ENCODE data around the gene CDHR1.

DNA sequence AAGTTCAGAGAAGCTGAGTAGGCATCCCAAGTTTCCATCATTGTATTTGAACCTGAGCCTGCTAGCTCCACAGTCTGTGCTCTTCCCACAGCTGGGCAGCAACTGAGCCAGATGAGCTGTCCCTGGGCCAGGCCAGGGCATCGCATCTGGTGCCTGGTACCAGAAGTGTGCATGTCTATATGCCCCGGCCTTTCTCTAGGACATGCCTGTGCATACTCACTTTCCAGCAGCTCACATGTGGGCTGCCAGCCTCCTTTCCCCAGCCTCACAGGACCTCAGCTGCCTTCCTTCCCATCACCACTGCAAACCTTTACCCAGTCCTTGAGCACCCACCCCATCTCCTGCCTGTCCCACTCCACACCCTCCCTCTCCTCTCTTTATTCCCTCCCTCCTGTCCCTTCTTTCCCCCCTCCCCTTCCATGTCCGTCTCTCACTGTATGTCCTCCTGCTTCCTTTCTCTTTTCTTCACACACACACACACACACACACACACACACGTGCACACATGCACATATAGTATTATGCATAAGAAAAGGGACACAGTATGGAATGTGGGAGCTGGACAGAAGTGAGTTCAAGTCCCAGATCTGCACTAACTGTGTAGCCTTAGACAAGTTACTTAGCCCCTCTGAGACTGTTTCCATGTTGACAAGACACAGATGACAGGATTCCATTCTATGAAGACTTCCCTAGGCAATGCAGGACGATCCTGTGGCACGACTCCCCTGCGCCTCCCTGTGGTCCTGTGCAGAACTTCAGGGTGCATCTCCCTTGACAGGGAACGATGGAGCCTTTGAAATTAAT lies 10.9 kb downstream of the CDHR1 start:
- TF ChIP-seq POLR2A (IDR thresholded peaks at IDR 0.05; ENCODE audit: low read depth, low read length): no peak
- TF ChIP-seq TAF1 (IDR thresholded peaks at IDR 0.05; ENCODE audit: low read depth, low read length): no peak
- no peak for TF ChIP-seq POLR2AphosphoS5 (IDR thresholded peaks at IDR 0.05; ENCODE audit: low read depth, low read length)
- TF ChIP-seq PAX5 (IDR thresholded peaks at IDR 0.05; ENCODE audit: insufficient read depth, low read length, severe bottlenecking): no peak
- TF ChIP-seq POU2F2 (IDR thresholded peaks at IDR 0.05; ENCODE audit: low read depth, low read length): no peak

Data from GM12891 (cell line).